Transverse colon (tissue), 4 donors: ENCODE results near the gene CMC2. TPM values are rescaled to one million over a fixed set of nuclear protein-coding genes. Genes with fewer than 3 reads are reported as not detected.

Experiments
- DNase-seq: peaks from one replicate; pipeline ENCODE4 v3.0.0-alpha.2; 2019
- H3K27ac ChIP-seq, 4 donors: fragments of 200-600 bp; sonication (generic); 2 replicates each; pipeline ENCODE4 v1.5.1; 2016 to 2018; ENCODE audit warnings: inconsistent platforms in 4 of 4
- H3K27me3 ChIP-seq: fragments of 200-600 bp; sonication (generic); 2 replicates; pipeline ENCODE4 v1.5.1; 2017; ENCODE audit warnings: inconsistent platforms
- H3K36me3 ChIP-seq, 4 donors: fragments of 200-600 bp; sonication (generic); 2 replicates each; pipeline ENCODE4 v1.5.1; 2017 to 2019; ENCODE audit warnings: inconsistent platforms in 4 of 4
- H3K4me1 ChIP-seq, 4 donors: fragments of 200-600 bp; sonication (generic); 2 replicates each; pipeline ENCODE4 v1.5.1; 2017 to 2020; ENCODE audit warnings: inconsistent platforms in 4 of 4
- H3K4me3 ChIP-seq, 4 donors: fragments of 200-600 bp; sonication (generic); 1 replicate in 1 of 4; 2 replicates in 3 of 4; pipeline versions ENCODE4 v1.5.1 to v1.6.1; 2017 to 2019; ENCODE audit warnings: inconsistent platforms in 4 of 4
- H3K9me3 ChIP-seq, 2 donors: fragments of 200-600 bp; sonication (generic); 2 replicates each; pipeline ENCODE4 v1.5.1; 2017 to 2019; ENCODE audit warnings: inconsistent platforms in 2 of 2
- EP300 ChIP-seq: sonication (generic); formaldehyde crosslinking; IDR thresholded peaks from one replicate; pipeline ENCODE4 v1.6.1; 2017; ENCODE audit warnings: antibody characterized with exemption, low read depth
- POLR2A ChIP-seq: fragments of 450-650 bp; IDR thresholded peaks from one replicate; pipeline ENCODE4 v1.6.1; 2016; ENCODE audit warnings: antibody characterized with exemption, mild to moderate bottlenecking, moderate library complexity
- POLR2AphosphoS5 ChIP-seq, 3 donors: sonication (generic); formaldehyde crosslinking; IDR thresholded peaks; one replicate each; pipeline ENCODE4 v1.6.1; 2016; ENCODE audit warnings: antibody characterized with exemption in 3 of 3
- WGBS, 2 donors: methylation state at CpG; one replicate each; pipeline ENCODE4 v1.1.5; 2018; ENCODE audit warnings: low coverage in 1 of 2; 5-methylcytosine and 5-hydroxymethylcytosine counted together
- in situ Hi-C, 4 donors: fragments of 200-750 bp; cut with MboI; loops; one replicate each; pipeline versions ENCODE4 v1.15.0 to v1.15.1; 2017; ENCODE audit warnings: low sequenced_read_pairs in 3 of 4, low pct_ligation_motif_present in 1 of 4, low pct_unique_long_range_greater_than_20kb in 1 of 4
- intact Hi-C: fragments of 100-400 bp; cut with DNase I; formaldehyde crosslinking; loops from one replicate; pipeline ENCODE4 v1.15.1; 2023; ENCODE audit warnings: low total_unique reads
- total RNA-seq, 4 donors: library from RNA; depleted of rRNA; stranded (reverse); fragments of >200 nt; gene quantifications; one replicate each; pipeline ENCODE4 v1.1.0, GENCODE V29; 2016
- TF ChIP-seq, protein P1 (sequence below), 5 experiments: fragments of 200-600 bp in 3 of 5; fragments of 450-650 bp in 2 of 5; sonication (generic) in 3 of 5; IDR thresholded peaks; 1 replicate in 2 of 5; 2 replicates in 3 of 5; pipeline ENCODE4 v1.5.1; 2016 to 2017; ENCODE audit warnings: antibody characterized with exemption in 5 of 5, inconsistent platforms in 3 of 5, mild to moderate bottlenecking in 2 of 5, moderate library complexity in 1 of 5

CMC2 gene
- total RNA-seq, 4 donors from 2014 or later: 2.8 to 42.9 (median 29.8) TPM

DNA sequence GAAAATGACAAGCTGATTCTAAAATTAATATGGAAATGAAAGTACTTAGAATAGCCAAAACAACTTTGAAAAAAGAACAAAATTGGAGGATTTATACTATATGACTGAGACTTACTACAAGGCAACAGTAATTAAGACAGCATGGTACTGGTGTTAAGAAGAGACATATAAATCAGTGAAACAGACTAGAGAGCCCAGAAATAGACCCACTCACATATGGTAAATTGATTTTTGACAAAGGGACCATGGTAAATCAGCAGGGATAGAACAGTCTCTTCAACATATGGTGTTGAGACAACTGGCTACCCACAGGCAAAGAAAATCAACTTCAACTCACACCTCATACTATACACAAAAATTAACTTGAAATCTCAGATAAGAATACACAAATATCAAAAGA lies 12.9 kb downstream of the CMC2 start:
- TF ChIP-seq, protein P1, sequence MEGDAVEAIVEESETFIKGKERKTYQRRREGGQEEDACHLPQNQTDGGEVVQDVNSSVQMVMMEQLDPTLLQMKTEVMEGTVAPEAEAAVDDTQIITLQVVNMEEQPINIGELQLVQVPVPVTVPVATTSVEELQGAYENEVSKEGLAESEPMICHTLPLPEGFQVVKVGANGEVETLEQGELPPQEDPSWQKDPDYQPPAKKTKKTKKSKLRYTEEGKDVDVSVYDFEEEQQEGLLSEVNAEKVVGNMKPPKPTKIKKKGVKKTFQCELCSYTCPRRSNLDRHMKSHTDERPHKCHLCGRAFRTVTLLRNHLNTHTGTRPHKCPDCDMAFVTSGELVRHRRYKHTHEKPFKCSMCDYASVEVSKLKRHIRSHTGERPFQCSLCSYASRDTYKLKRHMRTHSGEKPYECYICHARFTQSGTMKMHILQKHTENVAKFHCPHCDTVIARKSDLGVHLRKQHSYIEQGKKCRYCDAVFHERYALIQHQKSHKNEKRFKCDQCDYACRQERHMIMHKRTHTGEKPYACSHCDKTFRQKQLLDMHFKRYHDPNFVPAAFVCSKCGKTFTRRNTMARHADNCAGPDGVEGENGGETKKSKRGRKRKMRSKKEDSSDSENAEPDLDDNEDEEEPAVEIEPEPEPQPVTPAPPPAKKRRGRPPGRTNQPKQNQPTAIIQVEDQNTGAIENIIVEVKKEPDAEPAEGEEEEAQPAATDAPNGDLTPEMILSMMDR (IDR thresholded peaks at IDR 0.05): no peak
- no peak for TF ChIP-seq POLR2A
- TF ChIP-seq EP300: no peak
- TF ChIP-seq POLR2AphosphoS5 (IDR thresholded peaks at IDR 0.05): no peak
- H3K27ac ChIP-seq: peak overlapping the region in 1 of 4 donors; percentile 2
- no peaks in the 10 kb centered on the region for H3K36me3 ChIP-seq
- no peak overlapping the region for H3K4me3 ChIP-seq
- in situ Hi-C loops: no loop called here
- H3K9me3 ChIP-seq: no peaks in the 10 kb centered on the region
- no peak for DNase-seq
- H3K27me3 ChIP-seq: no peaks in the 10 kb centered on the region
- peaks cover 3 to 22% (median 20%) of the 10 kb centered on the region in 4 donors for H3K4me1 ChIP-seq
- intact Hi-C loops: no loop called here

DNA sequence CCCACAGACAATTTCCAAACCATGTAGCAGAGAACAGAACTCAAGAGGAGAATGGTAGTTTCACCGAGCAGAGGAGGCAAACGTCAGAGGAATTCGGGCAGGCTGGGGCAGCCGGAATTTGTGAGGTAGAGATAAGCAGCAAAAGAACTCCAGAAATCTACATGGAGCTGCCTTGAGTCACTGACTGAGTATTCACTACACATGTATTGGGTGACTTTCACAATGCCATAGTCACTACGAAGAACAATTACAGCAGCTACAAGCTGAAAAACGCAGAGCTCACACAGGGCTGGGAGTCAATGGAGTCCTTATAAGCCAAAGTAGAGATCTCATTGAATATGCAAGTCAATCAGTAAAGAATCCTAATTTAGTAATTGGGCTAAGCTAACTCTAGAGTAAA lies 13.4 kb downstream of the CMC2 start:
- DNase-seq: no peak
- no peaks in the 10 kb centered on the region for H3K27me3 ChIP-seq
- in situ Hi-C loops (no loop called here), intact Hi-C loops (no loop called here)
- no peak for TF ChIP-seq POLR2A
- whole genome bisulfite sequencing, 2 donors: 61 to 83% methylated on average over 6 of the region's 6 CpGs
- H3K9me3 ChIP-seq: no peaks in the 10 kb centered on the region
- no peaks in the 10 kb centered on the region for H3K36me3 ChIP-seq
- peaks cover 3 to 22% (median 20%) of the 10 kb centered on the region in 4 donors for H3K4me1 ChIP-seq
- no peak overlapping the region for H3K4me3 ChIP-seq
- H3K27ac ChIP-seq: no peak overlapping the region

DNA sequence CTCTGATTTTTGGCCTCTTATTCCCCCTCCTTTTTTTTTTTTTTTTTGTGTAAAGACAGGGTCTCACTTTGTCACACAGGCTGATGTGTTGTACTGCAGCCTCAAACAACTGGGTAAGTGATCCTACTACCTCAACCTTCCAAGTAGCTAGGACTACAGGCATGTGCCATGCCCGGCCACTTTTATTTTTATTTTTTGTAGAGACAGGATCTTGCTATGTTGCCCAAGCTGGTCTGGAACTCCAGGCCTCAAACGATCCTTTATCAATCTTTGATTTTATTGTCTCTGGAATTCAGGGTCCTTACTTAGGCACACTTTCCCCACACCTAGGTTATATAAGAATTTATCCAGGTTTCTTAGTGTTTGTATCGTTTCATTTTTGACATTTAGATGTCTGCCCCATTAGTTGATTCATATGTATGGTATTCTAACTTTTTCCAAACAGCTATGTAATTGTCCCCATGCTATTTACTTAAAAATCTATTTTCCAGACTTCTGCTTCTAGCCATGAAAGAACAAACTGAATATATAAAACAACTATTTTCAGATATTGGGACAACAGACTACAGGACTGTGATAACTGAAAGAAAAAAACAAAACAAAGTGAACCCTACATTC lies 13.9 kb downstream of the CMC2 start:
- DNase-seq: no peak
- no peaks in the 10 kb centered on the region for H3K27me3 ChIP-seq
- intact Hi-C loops: no loop called here
- H3K4me1 ChIP-seq: peaks cover 3 to 19% (median 18%) of the 10 kb centered on the region in 4 donors
- H3K4me3 ChIP-seq: no peak overlapping the region
- TF ChIP-seq POLR2A (no peak), POLR2AphosphoS5 (IDR thresholded peaks at IDR 0.05) (no peak), EP300 (no peak)
- TF ChIP-seq, protein P1 (IDR thresholded peaks at IDR 0.05): no peak
- H3K36me3 ChIP-seq: no peaks in the 10 kb centered on the region
- H3K9me3 ChIP-seq: no peaks in the 10 kb centered on the region
- in situ Hi-C loops: no loop called here
- H3K27ac ChIP-seq: no peak overlapping the region
- WGBS, 2 donors: 82 to 86% methylated on average over 1 to 3 of the region's 3 CpGs

DNA sequence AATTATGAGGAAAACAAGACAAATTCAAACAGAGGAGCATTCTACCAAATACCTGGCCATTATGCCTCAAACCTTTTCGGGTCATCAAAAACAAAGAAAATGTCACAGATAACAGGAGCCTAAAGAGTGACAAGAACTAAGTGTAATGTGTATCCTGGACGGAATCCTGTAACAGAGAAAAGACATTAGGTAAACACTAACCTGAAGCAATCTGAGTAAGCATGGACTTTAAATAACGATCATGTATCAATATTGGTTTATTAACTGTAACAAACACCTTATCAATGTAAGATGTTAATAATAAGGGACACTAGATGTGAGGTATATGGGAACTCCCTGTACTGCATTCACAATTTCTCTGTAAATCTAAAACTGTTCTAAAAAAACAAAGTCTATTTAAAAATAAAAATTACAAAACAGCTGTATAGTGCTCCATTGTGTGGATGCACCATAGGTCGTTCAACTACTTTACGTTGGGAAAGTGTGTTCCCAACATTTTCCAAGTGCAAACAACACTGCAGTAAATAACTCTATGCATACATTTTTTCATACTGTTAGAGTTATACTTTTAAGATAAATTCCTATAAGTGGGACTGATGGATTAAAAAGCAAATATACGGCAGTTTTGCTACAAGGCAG lies 14.8 kb downstream of the CMC2 start:
- TF ChIP-seq POLR2A: no peak
- no peak for TF ChIP-seq EP300
- TF ChIP-seq, protein P1 (IDR thresholded peaks at IDR 0.05): no peak
- no peak for TF ChIP-seq POLR2AphosphoS5 (IDR thresholded peaks at IDR 0.05)
- Histone ChIP-seq H3K4me1 (peaks cover 3 to 12% (median 9%) of the 10 kb centered on the region in 4 donors), H3K4me3 (no peak overlapping the region), H3K27ac (no peak overlapping the region), H3K36me3 (no peaks in the 10 kb centered on the region), H3K9me3 (no peaks in the 10 kb centered on the region), H3K27me3 (no peaks in the 10 kb centered on the region)
- no peak for DNase-seq
- in situ Hi-C loops (no loop called here), intact Hi-C loops (no loop called here)
- 62 to 71% methylated on average over 6 of the region's 6 CpGs for WGBS, 2 donors
